GM12878 (cell line): ENCODE measurements around the gene COL4A3. TPM values are rescaled to one million over a fixed set of nuclear protein-coding genes. Genes with fewer than 3 reads are reported as not detected.

ENCODE experiments used
- polyA plus RNA-seq, 11 experiments: library from polyadenylated mRNA; depleted of rRNA in 4 of 11; unstranded in 6 of 11; stranded (reverse) in 5 of 11; fragments of >200 nt; fragmentation: Nextera tagmentation in 4 of 11; fragmentation: Illumina TruSeq in 1 of 11; extraction: Ambion mirVana in 4 of 11; extraction: Trizol in 1 of 11; gene quantifications; 1 replicate in 1 of 11; 2 replicates in 10 of 11; pipeline versions ENCODE4 v1.2.1 to v1.2.3, GENCODE V29; 2011 to 2016; ENCODE audit warnings: inconsistent platforms in 2 of 11, missing spikeins in 2 of 11, low read depth in 1 of 11
- total RNA-seq, 4 experiments: library from RNA; depleted of rRNA in 3 of 4; stranded (reverse); fragments of >200 nt in 3 of 4; fragmentation: Illumina TruSeq in 1 of 4; extraction: Trizol in 1 of 4; gene quantifications; 2 replicates each; pipeline versions ENCODE4 v1.2.1 to v1.2.3, GENCODE V29; 2013 to 2021

Gene COL4A3
- total and polyA plus RNA-seq, 10 of the 15 experiments (the other 5 are each of a cell fraction or from before 2014, with no cell fraction given): 0.34 to 10.5 (median 3.8) TPM

Other genes with a start within 250 kb of the COL4A3 start
- 2.4 and 2.5 TPM in 2 replicates for gene COL4A4, start 419 bp upstream of the COL4A3 start, total RNA-seq (2014; rRNA removed)
- 2.0 and 2.6 TPM in 2 replicates for gene COL4A4, start 419 bp upstream of the COL4A3 start, total RNA-seq (2014; rRNA removed; fragmentation: Illumina TruSeq; extraction: Trizol)
- gene COL4A4, start 419 bp upstream of the COL4A3 start, total RNA-seq (2021): 3.4 and 4.0 TPM in 2 replicates
- 0.19 and 0.26 TPM in 2 replicates for gene COL4A4, start 419 bp upstream of the COL4A3 start, polyA plus RNA-seq (2011; rRNA removed)
- gene COL4A4, start 419 bp upstream of the COL4A3 start, polyA plus RNA-seq (2014; fragmentation: Illumina TruSeq; extraction: Trizol): 2.3 and 2.4 TPM in 2 replicates
- under 1 TPM; 0.42 to 0.48 TPM for gene COL4A4, start 419 bp upstream of the COL4A3 start, polyA plus RNA-seq (2014; fragmentation: Nextera tagmentation; extraction: Ambion mirVana)
- gene COL4A4, start 419 bp upstream of the COL4A3 start, polyA plus RNA-seq (2014; rRNA removed): 1.9 TPM in 2 replicates
- gene COL4A4, start 419 bp upstream of the COL4A3 start, polyA plus RNA-seq (2016; fragmentation: Nextera tagmentation; extraction: Ambion mirVana): 1 to 10 TPM; 2.2 to 2.7 TPM
- 120 and 128 TPM in 2 replicates for gene MFF, start 160.6 kb downstream of the COL4A3 start, total RNA-seq (2014; rRNA removed)
- 107 and 110 TPM in 2 replicates for gene MFF, start 160.6 kb downstream of the COL4A3 start, total RNA-seq (2014; rRNA removed; fragmentation: Illumina TruSeq; extraction: Trizol)
- gene MFF, start 160.6 kb downstream of the COL4A3 start, total RNA-seq (2021): 68.5 and 72.1 TPM in 2 replicates
- 108 and 143 TPM in 2 replicates for gene MFF, start 160.6 kb downstream of the COL4A3 start, polyA plus RNA-seq (2011; rRNA removed)
- gene MFF, start 160.6 kb downstream of the COL4A3 start, polyA plus RNA-seq (2014; fragmentation: Illumina TruSeq; extraction: Trizol): 95.0 and 109 TPM in 2 replicates
- gene MFF, start 160.6 kb downstream of the COL4A3 start, polyA plus RNA-seq (2014; fragmentation: Nextera tagmentation; extraction: Ambion mirVana): 10 to 100 TPM; 19.6 to 35.0 TPM
- gene MFF, start 160.6 kb downstream of the COL4A3 start, polyA plus RNA-seq (2014; rRNA removed): 102 and 103 TPM in 2 replicates
- 100 to 1,000 TPM; 128 to 131 TPM for gene MFF, start 160.6 kb downstream of the COL4A3 start, polyA plus RNA-seq (2016; fragmentation: Nextera tagmentation; extraction: Ambion mirVana)
- gene TM4SF20, start 214.7 kb downstream of the COL4A3 start, total RNA-seq (2014; rRNA removed): not detected in 2 replicates
- gene TM4SF20, start 214.7 kb downstream of the COL4A3 start, total RNA-seq (2014; rRNA removed; fragmentation: Illumina TruSeq; extraction: Trizol): not detected in 2 replicates
- gene TM4SF20, start 214.7 kb downstream of the COL4A3 start, total RNA-seq (2021): not detected in 2 replicates
- gene TM4SF20, start 214.7 kb downstream of the COL4A3 start, polyA plus RNA-seq (2011; rRNA removed): 0.03 TPM in 1 of 2 replicates, not detected in the other
- not detected in 2 replicates for gene TM4SF20, start 214.7 kb downstream of the COL4A3 start, polyA plus RNA-seq (2014; fragmentation: Illumina TruSeq; extraction: Trizol)
- gene TM4SF20, start 214.7 kb downstream of the COL4A3 start, polyA plus RNA-seq (2014; fragmentation: Nextera tagmentation; extraction: Ambion mirVana): under 1 TPM in 1 of 2 experiments, not detected in 1; 0.04 TPM
- gene TM4SF20, start 214.7 kb downstream of the COL4A3 start, polyA plus RNA-seq (2014; rRNA removed): not detected in 2 replicates
- gene TM4SF20, start 214.7 kb downstream of the COL4A3 start, polyA plus RNA-seq (2016; fragmentation: Nextera tagmentation; extraction: Ambion mirVana): under 1 TPM in 1 of 2 experiments, not detected in 1; 0.07 TPM
- not detected in 2 replicates for gene SCYGR1, start 223.3 kb downstream of the COL4A3 start, total RNA-seq (2014; rRNA removed)
- not detected in 2 replicates for gene SCYGR1, start 223.3 kb downstream of the COL4A3 start, total RNA-seq (2014; rRNA removed; fragmentation: Illumina TruSeq; extraction: Trizol)
- not detected in 2 replicates for gene SCYGR1, start 223.3 kb downstream of the COL4A3 start, total RNA-seq (2021)
- not detected in 2 replicates for gene SCYGR1, start 223.3 kb downstream of the COL4A3 start, polyA plus RNA-seq (2011; rRNA removed)
- not detected in 2 replicates for gene SCYGR1, start 223.3 kb downstream of the COL4A3 start, polyA plus RNA-seq (2014; fragmentation: Illumina TruSeq; extraction: Trizol)
- not detected for gene SCYGR1, start 223.3 kb downstream of the COL4A3 start, polyA plus RNA-seq (2014; fragmentation: Nextera tagmentation; extraction: Ambion mirVana)
- gene SCYGR1, start 223.3 kb downstream of the COL4A3 start, polyA plus RNA-seq (2014; rRNA removed): not detected in 2 replicates
- not detected for gene SCYGR1, start 223.3 kb downstream of the COL4A3 start, polyA plus RNA-seq (2016; fragmentation: Nextera tagmentation; extraction: Ambion mirVana)